CD8-positive, alpha-beta memory T cell (primary cell): Measurements from ENCODE around the gene PTGIS. TPM values are rescaled to one million over a fixed set of nuclear protein-coding genes. Genes with fewer than 3 reads are reported as not detected.

Experiments
- CTCF ChIA-PET: fragments of 350-600 bp; sonication (Branson Sonifier 250); formaldehyde crosslinking; loops from one replicate; lab custom pipeline; 2021; ENCODE audit warnings: antibody characterized with exemption; lab: Charles Lee
- POLR2A ChIA-PET: fragments of 350-600 bp; sonication (Branson Sonifier 250); formaldehyde crosslinking; loops from one replicate; lab custom pipeline; 2021; ENCODE audit warnings: antibody characterized with exemption; lab: Charles Lee
- DNase-seq, 5 donors: peaks; one replicate each; pipeline versions ENCODE4 v3.0.0 to v3.0.0-alpha.2; 2020 to 2022; ENCODE audit warnings: mixed read lengths in 1 of 5
- H3K27ac ChIP-seq: one replicate; pipeline ENCODE4 v1.7.0; 2013; ENCODE audit warnings: low read depth, mild to moderate bottlenecking, low read length, moderate library complexity
- H3K27me3 ChIP-seq: 2 replicates; pipeline ENCODE4 v1.7.0; 2013; ENCODE audit warnings: low read length, mild to moderate bottlenecking; ENCODE audit not compliant: insufficient read depth, poor library complexity, severe bottlenecking
- H3K36me3 ChIP-seq: 2 replicates; pipeline ENCODE4 v1.7.0; 2013; ENCODE audit warnings: mild to moderate bottlenecking, low read length, moderate library complexity; ENCODE audit not compliant: insufficient read depth
- H3K4me1 ChIP-seq: 2 replicates; pipeline ENCODE4 v1.7.0; 2013; ENCODE audit warnings: mild to moderate bottlenecking, low read length, moderate library complexity; ENCODE audit not compliant: insufficient read depth
- H3K4me3 ChIP-seq: 2 replicates; pipeline ENCODE4 v1.7.0; 2013; ENCODE audit warnings: mild to moderate bottlenecking, low read length
- H3K9me3 ChIP-seq: 2 replicates; pipeline ENCODE4 v1.7.0; 2013; ENCODE audit warnings: mild to moderate bottlenecking, low read length
- H3K27ac Mint-ChIP-seq, 8 donors: one replicate each; pipeline ENCODE4 v1.8.0; 2020 to 2021; ENCODE audit warnings: mixed read lengths in 8 of 8, mild to moderate bottlenecking in 6 of 8, inconsistent platforms in 3 of 8, moderate library complexity in 3 of 8
- H3K27me3 Mint-ChIP-seq, 2 donors: one replicate each; pipeline ENCODE4 v1.8.0; 2020 to 2021; ENCODE audit warnings: mixed read lengths in 2 of 2, mild to moderate bottlenecking in 1 of 2, moderate library complexity in 1 of 2
- H3K36me3 Mint-ChIP-seq, 3 donors: one replicate each; pipeline ENCODE4 v1.8.0; 2020 to 2021; ENCODE audit warnings: mixed read lengths in 3 of 3, inconsistent platforms in 1 of 3, mild to moderate bottlenecking in 1 of 3
- H3K4me1 Mint-ChIP-seq, 3 donors: one replicate each; pipeline ENCODE4 v1.8.0; 2020 to 2021; ENCODE audit warnings: mixed read lengths in 3 of 3, inconsistent platforms in 1 of 3, mild to moderate bottlenecking in 1 of 3
- H3K4me3 Mint-ChIP-seq, 7 donors: one replicate each; pipeline ENCODE4 v1.8.0; 2020 to 2021; ENCODE audit warnings: mixed read lengths in 7 of 7, mild to moderate bottlenecking in 6 of 7, moderate library complexity in 4 of 7, inconsistent platforms in 2 of 7
- H3K9me3 Mint-ChIP-seq, 5 donors: one replicate each; pipeline ENCODE4 v1.8.0; 2020 to 2022; ENCODE audit warnings: mixed read lengths in 5 of 5, mild to moderate bottlenecking in 3 of 5, moderate library complexity in 2 of 5, inconsistent platforms in 1 of 5
- polyA plus RNA-seq: library from polyadenylated mRNA; unstranded; fragments of 300-500 nt; fragmentation: Illumina TruSeq; gene quantifications from one replicate; pipeline ENCODE4 v1.2.3, GENCODE V29; 2021
- total RNA-seq, 2 experiments: library from RNA; stranded (reverse); gene quantifications; one replicate each; pipeline ENCODE4 v1.2.3, GENCODE V29; 2021

Gene PTGIS
- total and polyA plus RNA-seq, 3 experiments from 2014 or later: 0.15 to 7.8 (median 7.6) TPM

GRCh38 chr20:49593466-49594142 lies 25.7 kb upstream of the PTGIS start:
- Mint-ChIP-seq H3K27me3 (no peaks in the 10 kb centered on the region), H3K4me3 (peak overlapping the region in 6 of 7 donors; percentile 49 to 86 (median 62)), H3K4me1 (peaks cover 61 to 68% (median 62%) of the 10 kb centered on the region in 3 donors), H3K36me3 (no peaks in the 10 kb centered on the region), H3K9me3 (peaks cover 0 to 1% (median 0%) of the 10 kb centered on the region in 5 donors), H3K27ac (peak overlapping the region; percentile 22 to 92 (median 81))
- no peaks in the 10 kb centered on the region for H3K27me3 ChIP-seq
- DNase-seq: no peak
- peak overlapping the region; percentile 9 for H3K27ac ChIP-seq
- peaks cover 33% of the 10 kb centered on the region for H3K4me1 ChIP-seq
- H3K9me3 ChIP-seq: no peaks in the 10 kb centered on the region
- no peak overlapping the region for H3K4me3 ChIP-seq
- ChIA-PET CTCF (interaction anchor here (1.2 to 1.5 kb wide), 3 partner anchors 10 to 52 kb away, joined by 3 to 6 read pairs (median 4); no protein-coding TSS in a partner anchor), POLR2A (no interaction called here)
- H3K36me3 ChIP-seq: no peaks in the 10 kb centered on the region

DNA sequence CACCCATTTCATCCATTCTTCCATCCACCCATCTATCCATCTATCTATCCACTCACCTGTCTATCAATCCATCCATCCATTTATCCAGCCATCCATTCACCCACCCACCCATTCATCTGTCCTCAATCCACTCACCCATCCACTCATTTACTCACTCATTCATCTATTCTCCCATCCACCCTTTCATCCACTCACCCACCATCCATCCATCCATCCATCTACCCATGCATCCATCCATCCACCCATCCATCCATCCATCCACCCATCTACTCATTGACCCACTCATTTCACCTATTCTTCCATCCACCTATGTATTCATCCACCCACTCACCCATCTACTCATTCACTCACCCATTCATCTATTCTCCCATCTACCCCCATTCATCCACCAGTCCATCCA lies 24.2 kb upstream of the PTGIS start:
- Histone ChIP-seq H3K27me3 (no peaks in the 10 kb centered on the region), H3K9me3 (no peaks in the 10 kb centered on the region), H3K4me3 (no peak overlapping the region), H3K27ac (no peak overlapping the region), H3K4me1 (peaks cover 33% of the 10 kb centered on the region), H3K36me3 (no peaks in the 10 kb centered on the region)
- H3K9me3 Mint-ChIP-seq: no peaks in the 10 kb centered on the region
- no peaks in the 10 kb centered on the region for H3K27me3 Mint-ChIP-seq
- no peak for DNase-seq
- CTCF ChIA-PET: no interaction called here
- POLR2A ChIA-PET: no interaction called here
- H3K4me3 Mint-ChIP-seq: peak overlapping the region in 2 of 7 donors; percentile 3 to 13
- H3K36me3 Mint-ChIP-seq: no peaks in the 10 kb centered on the region
- H3K4me1 Mint-ChIP-seq: peaks cover 56 to 64% (median 60%) of the 10 kb centered on the region in 3 donors
- peak overlapping the region in 5 of 8 donors; percentile 2 to 30 (median 7) for H3K27ac Mint-ChIP-seq

GRCh38 chr20:49591217-49591865 lies 23.4 kb upstream of the PTGIS start:
- Histone ChIP-seq H3K27me3 (no peaks in the 10 kb centered on the region), H3K9me3 (no peaks in the 10 kb centered on the region), H3K4me3 (no peak overlapping the region), H3K36me3 (no peaks in the 10 kb centered on the region), H3K27ac (no peak overlapping the region), H3K4me1 (peaks cover 32% of the 10 kb centered on the region)
- ChIA-PET POLR2A (no interaction called here), CTCF (no interaction called here)
- Mint-ChIP-seq H3K27ac (peak overlapping the region in 4 of 8 donors; percentile 7 to 72 (median 46)), H3K9me3 (no peaks in the 10 kb centered on the region), H3K4me1 (peaks cover 52 to 60% (median 58%) of the 10 kb centered on the region in 3 donors), H3K4me3 (no peak overlapping the region), H3K27me3 (no peaks in the 10 kb centered on the region), H3K36me3 (no peaks in the 10 kb centered on the region)
- DNase-seq: no peak

GRCh38 chr20:49590163-49591017 lies 22.5 kb upstream of the PTGIS start:
- Histone ChIP-seq H3K27ac (no peak overlapping the region), H3K4me3 (no peak overlapping the region), H3K27me3 (no peaks in the 10 kb centered on the region), H3K4me1 (peaks cover 23% of the 10 kb centered on the region), H3K36me3 (no peaks in the 10 kb centered on the region), H3K9me3 (no peaks in the 10 kb centered on the region)
- Mint-ChIP-seq H3K27ac (peak overlapping the region in 1 of 8 donors; percentile 30), H3K4me1 (peaks cover 42 to 51% (median 49%) of the 10 kb centered on the region in 3 donors), H3K9me3 (no peaks in the 10 kb centered on the region), H3K27me3 (no peaks in the 10 kb centered on the region), H3K4me3 (no peak overlapping the region), H3K36me3 (no peaks in the 10 kb centered on the region)
- DNase-seq: no peak
- POLR2A ChIA-PET: no interaction called here
- CTCF ChIA-PET: interaction anchor here (1.1 kb wide), 1 partner anchor 19 kb away, joined by 3 read pairs; no protein-coding TSS in a partner anchor

GRCh38 chr20:49589747-49590146 lies 21.8 kb upstream of the PTGIS start:
- Histone ChIP-seq H3K4me1 (peaks cover 16% of the 10 kb centered on the region), H3K27ac (no peak overlapping the region), H3K4me3 (no peak overlapping the region), H3K9me3 (no peaks in the 10 kb centered on the region), H3K27me3 (no peaks in the 10 kb centered on the region), H3K36me3 (no peaks in the 10 kb centered on the region)
- CTCF ChIA-PET: interaction anchor here (1.1 kb wide), 1 partner anchor 20 kb away, joined by 3 read pairs; no protein-coding TSS in a partner anchor
- no peak overlapping the region for H3K4me3 Mint-ChIP-seq
- no peak for DNase-seq
- H3K9me3 Mint-ChIP-seq: no peaks in the 10 kb centered on the region
- peaks cover 36 to 45% (median 43%) of the 10 kb centered on the region in 3 donors for H3K4me1 Mint-ChIP-seq
- POLR2A ChIA-PET: no interaction called here
- H3K27ac Mint-ChIP-seq: peak overlapping the region in 1 of 8 donors; percentile 13
- H3K27me3 Mint-ChIP-seq: peaks cover 0 to under 1% of the 10 kb centered on the region in 2 donors
- H3K36me3 Mint-ChIP-seq: no peaks in the 10 kb centered on the region

DNA sequence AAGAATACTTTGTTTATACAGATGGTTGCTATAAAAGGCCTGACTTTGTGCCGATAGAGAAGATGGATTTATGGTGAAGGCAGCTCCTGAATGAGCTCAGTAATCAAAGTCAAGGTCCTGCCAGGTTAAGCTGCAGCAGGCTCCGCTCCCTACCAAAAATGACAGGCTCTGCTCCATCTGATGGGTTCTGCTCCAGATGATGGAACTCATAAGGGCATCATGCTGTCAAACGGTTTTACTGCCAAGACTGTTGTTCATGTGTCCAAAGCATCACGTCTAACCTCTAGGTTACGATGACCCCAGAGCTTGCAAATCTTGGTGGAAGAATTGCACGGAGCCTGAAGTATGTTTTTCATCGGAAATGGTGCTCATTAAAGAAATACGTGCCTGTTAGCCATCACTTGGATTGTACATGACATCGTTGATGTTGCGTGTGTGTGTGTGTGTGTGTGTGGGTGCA lies 19.2 kb upstream of the PTGIS start:
- Mint-ChIP-seq H3K9me3 (peaks cover 0 to 5% (median 2%) of the 10 kb centered on the region in 5 donors), H3K27ac (no peak overlapping the region), H3K4me3 (no peak overlapping the region), H3K4me1 (peaks cover 12 to 21% (median 18%) of the 10 kb centered on the region in 3 donors), H3K27me3 (peaks cover 6 to 9% of the 10 kb centered on the region in 2 donors), H3K36me3 (peaks cover 0 to 4% (median 2%) of the 10 kb centered on the region in 3 donors)
- Histone ChIP-seq H3K9me3 (no peaks in the 10 kb centered on the region), H3K36me3 (no peaks in the 10 kb centered on the region), H3K27me3 (no peaks in the 10 kb centered on the region), H3K4me1 (no peaks in the 10 kb centered on the region), H3K27ac (no peak overlapping the region), H3K4me3 (no peak overlapping the region)
- DNase-seq: no peak
- CTCF ChIA-PET: no interaction called here
- POLR2A ChIA-PET: no interaction called here

DNA sequence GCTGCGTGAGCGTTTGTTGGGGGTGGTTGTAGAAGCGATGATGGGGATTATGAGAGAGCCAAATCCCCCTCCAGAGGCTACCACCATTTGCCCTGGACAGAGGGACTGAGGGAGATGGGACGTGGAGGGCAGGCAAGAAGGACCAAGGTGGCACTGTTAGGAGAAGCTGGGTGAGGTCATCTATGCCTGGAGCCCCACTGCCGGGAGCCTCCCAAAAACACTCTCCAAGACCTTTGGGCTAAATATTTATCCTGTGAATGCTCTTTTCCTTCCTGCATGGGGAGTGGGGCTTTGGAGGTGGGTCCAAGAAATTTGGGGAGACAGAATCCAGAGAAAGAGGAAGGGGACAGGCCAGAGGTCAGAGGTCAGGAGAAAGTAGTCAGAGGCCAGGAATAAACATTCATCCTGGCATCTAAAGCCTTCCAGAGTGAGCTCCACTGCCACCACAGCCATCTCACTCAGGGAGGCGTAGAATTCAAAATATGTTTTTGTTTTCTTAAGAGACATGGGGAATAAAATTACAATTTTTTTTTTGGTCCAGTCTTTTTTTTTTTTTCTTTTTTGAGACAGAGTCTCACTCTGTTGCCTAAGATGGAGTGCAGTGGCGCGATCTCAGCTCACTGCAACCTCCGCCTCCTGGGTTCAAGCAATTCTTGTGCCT lies 17.8 kb upstream of the PTGIS start:
- ChIA-PET POLR2A (no interaction called here), CTCF (interaction anchor here (0.7 kb wide), 1 partner anchor 88 kb away, joined by 3 read pairs; no protein-coding TSS in a partner anchor)
- H3K27me3 Mint-ChIP-seq: peaks cover 6 to 9% of the 10 kb centered on the region in 2 donors
- no peak overlapping the region for H3K4me3 ChIP-seq
- H3K27ac Mint-ChIP-seq: peak overlapping the region in 1 of 8 donors; percentile 51
- H3K9me3 ChIP-seq: no peaks in the 10 kb centered on the region
- H3K36me3 ChIP-seq: no peaks in the 10 kb centered on the region
- peaks cover 0 to 5% (median 2%) of the 10 kb centered on the region in 5 donors for H3K9me3 Mint-ChIP-seq
- H3K36me3 Mint-ChIP-seq: peaks cover 0 to 4% (median 2%) of the 10 kb centered on the region in 3 donors
- peaks cover 6 to 10% (median 6%) of the 10 kb centered on the region in 3 donors for H3K4me1 Mint-ChIP-seq
- no peak for DNase-seq
- no peaks in the 10 kb centered on the region for H3K27me3 ChIP-seq
- H3K4me1 ChIP-seq: no peaks in the 10 kb centered on the region
- H3K4me3 Mint-ChIP-seq: no peak overlapping the region
- H3K27ac ChIP-seq: no peak overlapping the region
